CD4-positive, alpha-beta T cell (primary cell): Measurements from ENCODE around the gene POSTN. TPM values are rescaled to one million over a fixed set of nuclear protein-coding genes. Genes with fewer than 3 reads are reported as not detected.

ENCODE experiments used
- ATAC-seq: fragments of 200-7000 bp; cut with Tn5 transposase; one replicate; pipeline ENCODE4 v1.10.0; 2022; ENCODE audit warnings: mild to moderate bottlenecking; ENCODE audit not compliant: poor library complexity
- CTCF ChIA-PET: fragments of 350-600 bp; sonication (Branson Sonifier 250); formaldehyde crosslinking; loops from one replicate; lab custom pipeline; 2021; ENCODE audit warnings: antibody characterized with exemption, inconsistent platforms; lab: Charles Lee
- POLR2A ChIA-PET: fragments of 350-600 bp; sonication (Branson Sonifier 250); formaldehyde crosslinking; loops from one replicate; lab custom pipeline; 2021; ENCODE audit warnings: antibody characterized with exemption, inconsistent platforms; lab: Charles Lee
- DNase-seq, 14 experiments: peaks; one replicate each; pipeline ENCODE4 v3.0.0-alpha.2; 2013 to 2020; ENCODE audit warnings: mixed read lengths in 2 of 14
- H3K27ac ChIP-seq, 2 donors: one replicate each; pipeline versions ENCODE4 v1.5.1 to v1.7.0; 2013; ENCODE audit warnings: low read length in 2 of 2, low read depth in 1 of 2, mild to moderate bottlenecking in 1 of 2
- H3K27me3 ChIP-seq, 2 experiments: 1 replicate in 1 of 2; 2 replicates in 1 of 2; pipeline versions ENCODE4 v1.6.1 to v1.7.0; 2013; ENCODE audit warnings: low read length in 2 of 2, control low read depth in 1 of 2, mild to moderate bottlenecking in 1 of 2, moderate library complexity in 1 of 2; ENCODE audit not compliant: insufficient read depth in 2 of 2, control insufficient read depth in 1 of 2
- H3K36me3 ChIP-seq: one replicate; pipeline ENCODE4 v1.6.1; 2013; ENCODE audit warnings: low read length, control low read depth; ENCODE audit not compliant: insufficient read depth
- H3K4me1 ChIP-seq: one replicate; pipeline ENCODE4 v1.6.1; 2013; ENCODE audit warnings: low read length, control low read depth; ENCODE audit not compliant: insufficient read depth
- H3K4me3 ChIP-seq: one replicate; pipeline ENCODE4 v1.5.1; 2013; ENCODE audit warnings: mild to moderate bottlenecking, low read length, moderate library complexity
- H3K9me3 ChIP-seq, 2 experiments: 1 replicate in 1 of 2; 2 replicates in 1 of 2; pipeline versions ENCODE4 v1.6.1 to v1.7.0; 2013; ENCODE audit warnings: low read length in 2 of 2, mild to moderate bottlenecking in 2 of 2, control low read depth in 1 of 2, moderate library complexity in 1 of 2; ENCODE audit not compliant: control insufficient read depth in 1 of 2, insufficient read depth in 1 of 2
- H3K27ac Mint-ChIP-seq: one replicate; pipeline ENCODE4 v1.8.0; 2020; ENCODE audit warnings: mixed read lengths
- H3K27me3 Mint-ChIP-seq: one replicate; pipeline ENCODE4 v1.8.0; 2021; ENCODE audit warnings: mixed read lengths
- H3K36me3 Mint-ChIP-seq: one replicate; pipeline ENCODE4 v1.8.0; 2021; ENCODE audit warnings: low read depth, mixed read lengths
- H3K4me1 Mint-ChIP-seq: one replicate; pipeline ENCODE4 v1.8.0; 2021; ENCODE audit warnings: low read depth, mixed read lengths
- H3K4me3 Mint-ChIP-seq: one replicate; pipeline ENCODE4 v1.8.0; 2020; ENCODE audit warnings: mild to moderate bottlenecking, mixed read lengths
- H3K9me3 Mint-ChIP-seq: one replicate; pipeline ENCODE4 v1.8.0; 2020; ENCODE audit warnings: mixed read lengths
- intact Hi-C, 2 experiments: fragments of 100-400 bp; cut with DNase I in 1 of 2; cut with micrococcal nuclease in 1 of 2; formaldehyde crosslinking; loops; one replicate each; pipeline versions ENCODE4 v1.15.1 to v1.9.0; 2023 to 2025; cut with DNase I, micrococcal nuclease
- total RNA-seq, 174 experiments: library from RNA in 2 of 174; stranded (reverse) in 2 of 174; gene quantifications; one replicate each; pipeline ENCODE4 v1.2.3 and lab custom pipeline; 2021 to 2026
- TF ChIP-seq, protein P1 (sequence below): fragments of 200-600 bp; IDR thresholded peaks from one replicate; pipeline ENCODE4 v1.8.0; 2022; ENCODE audit warnings: antibody characterized with exemption, mild to moderate bottlenecking

The POSTN gene
- total RNA-seq, 2 experiments from 2014 or later: not detected

DNA sequence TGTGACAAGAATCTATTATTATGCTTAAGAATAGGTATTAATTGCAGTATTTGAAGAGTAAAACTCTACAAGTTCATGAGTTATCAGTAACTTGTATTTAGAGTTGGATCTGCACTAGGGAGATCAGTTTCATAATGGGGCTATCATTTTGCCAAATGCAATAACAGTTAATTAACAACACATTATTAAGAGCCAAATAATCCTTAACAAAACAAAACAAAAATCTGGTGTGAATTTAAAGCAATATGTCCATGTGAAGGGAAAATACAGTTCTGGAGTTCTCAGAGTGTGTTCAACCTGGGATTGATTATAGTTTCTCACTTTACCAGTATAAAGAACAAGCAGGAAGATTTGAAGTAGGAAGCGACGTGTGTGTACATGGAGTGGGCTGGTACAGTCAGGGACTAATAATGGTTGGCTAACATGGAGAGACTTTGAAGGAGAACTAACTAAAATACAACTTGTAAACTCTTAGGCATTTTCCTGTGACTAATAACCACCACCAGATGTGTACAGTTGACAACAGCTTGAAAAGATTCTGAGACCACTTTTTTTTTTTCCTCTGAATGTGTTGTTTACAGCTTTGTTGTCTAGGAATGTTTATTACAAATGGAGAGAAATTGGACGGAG lies 58.5 kb downstream of the POSTN start:
- Histone ChIP-seq H3K27me3 (no peaks in the 10 kb centered on the region), H3K4me1 (no peaks in the 10 kb centered on the region), H3K4me3 (no peak overlapping the region), H3K9me3 (peaks cover 0 to 2% of the 10 kb centered on the region in 2 experiments), H3K36me3 (no peaks in the 10 kb centered on the region), H3K27ac (no peak overlapping the region)
- no peak overlapping the region for H3K4me3 Mint-ChIP-seq
- TF ChIP-seq, protein P1, sequence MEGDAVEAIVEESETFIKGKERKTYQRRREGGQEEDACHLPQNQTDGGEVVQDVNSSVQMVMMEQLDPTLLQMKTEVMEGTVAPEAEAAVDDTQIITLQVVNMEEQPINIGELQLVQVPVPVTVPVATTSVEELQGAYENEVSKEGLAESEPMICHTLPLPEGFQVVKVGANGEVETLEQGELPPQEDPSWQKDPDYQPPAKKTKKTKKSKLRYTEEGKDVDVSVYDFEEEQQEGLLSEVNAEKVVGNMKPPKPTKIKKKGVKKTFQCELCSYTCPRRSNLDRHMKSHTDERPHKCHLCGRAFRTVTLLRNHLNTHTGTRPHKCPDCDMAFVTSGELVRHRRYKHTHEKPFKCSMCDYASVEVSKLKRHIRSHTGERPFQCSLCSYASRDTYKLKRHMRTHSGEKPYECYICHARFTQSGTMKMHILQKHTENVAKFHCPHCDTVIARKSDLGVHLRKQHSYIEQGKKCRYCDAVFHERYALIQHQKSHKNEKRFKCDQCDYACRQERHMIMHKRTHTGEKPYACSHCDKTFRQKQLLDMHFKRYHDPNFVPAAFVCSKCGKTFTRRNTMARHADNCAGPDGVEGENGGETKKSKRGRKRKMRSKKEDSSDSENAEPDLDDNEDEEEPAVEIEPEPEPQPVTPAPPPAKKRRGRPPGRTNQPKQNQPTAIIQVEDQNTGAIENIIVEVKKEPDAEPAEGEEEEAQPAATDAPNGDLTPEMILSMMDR: no peak
- ChIA-PET POLR2A (no interaction called here), CTCF (no interaction called here)
- no peaks in the 10 kb centered on the region for H3K4me1 Mint-ChIP-seq
- H3K27me3 Mint-ChIP-seq: no peaks in the 10 kb centered on the region
- DNase-seq: no peak
- intact Hi-C loops: no loop called here
- no peaks in the 10 kb centered on the region for H3K9me3 Mint-ChIP-seq
- H3K36me3 Mint-ChIP-seq: no peaks in the 10 kb centered on the region
- no peak for ATAC-seq
- no peak overlapping the region for H3K27ac Mint-ChIP-seq

DNA sequence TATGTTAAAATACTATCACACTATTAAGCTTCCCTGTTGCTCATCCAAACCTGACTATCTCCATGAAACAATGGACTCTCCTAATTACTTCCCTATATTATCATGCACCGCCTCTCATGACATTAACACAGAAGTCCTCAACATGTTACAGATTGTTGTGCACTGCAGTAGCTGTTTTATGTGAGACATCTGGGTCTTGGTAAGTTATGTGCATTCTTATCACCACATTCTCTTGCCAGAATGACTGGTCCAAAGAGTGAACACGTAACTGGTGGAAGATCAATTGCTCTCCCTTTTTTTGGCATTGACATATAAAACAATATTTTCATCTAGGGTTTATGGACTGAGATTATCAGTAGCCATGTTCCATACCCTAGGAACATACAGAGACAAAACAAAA lies 59.4 kb downstream of the POSTN start:
- ChIA-PET CTCF (no interaction called here), POLR2A (no interaction called here)
- H3K9me3 Mint-ChIP-seq: no peaks in the 10 kb centered on the region
- Histone ChIP-seq H3K4me3 (no peak overlapping the region), H3K4me1 (no peaks in the 10 kb centered on the region), H3K27ac (no peak overlapping the region), H3K9me3 (peaks cover 0 to 3% of the 10 kb centered on the region in 2 experiments), H3K36me3 (no peaks in the 10 kb centered on the region), H3K27me3 (no peaks in the 10 kb centered on the region)
- no peaks in the 10 kb centered on the region for H3K27me3 Mint-ChIP-seq
- H3K36me3 Mint-ChIP-seq: no peaks in the 10 kb centered on the region
- TF ChIP-seq, protein P1: no peak
- H3K4me3 Mint-ChIP-seq: no peak overlapping the region
- DNase-seq: no peak
- no peaks in the 10 kb centered on the region for H3K4me1 Mint-ChIP-seq
- H3K27ac Mint-ChIP-seq: no peak overlapping the region
- intact Hi-C loops: no loop called here
- no peak for ATAC-seq

DNA sequence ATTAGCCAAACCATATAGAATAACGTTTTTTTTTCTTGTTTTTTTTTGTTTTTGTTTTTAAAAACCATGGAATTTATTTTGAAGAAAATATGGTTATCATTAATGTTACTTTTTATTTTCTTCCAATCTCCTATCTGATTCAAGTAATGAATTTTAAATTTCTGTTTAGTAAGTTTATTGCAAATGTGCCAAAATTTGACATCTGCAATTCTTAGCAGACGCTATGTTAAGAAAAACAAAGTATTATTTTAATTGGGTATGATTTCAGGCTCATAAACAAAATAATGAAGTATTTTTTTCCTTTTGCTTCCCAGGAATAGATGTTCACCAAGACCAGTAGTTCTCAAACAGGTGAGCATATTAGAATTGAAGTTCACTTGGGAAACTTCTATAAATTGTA lies 63.1 kb downstream of the POSTN start:
- Histone ChIP-seq H3K4me3 (no peak overlapping the region), H3K4me1 (no peaks in the 10 kb centered on the region), H3K27me3 (no peaks in the 10 kb centered on the region), H3K36me3 (no peaks in the 10 kb centered on the region), H3K27ac (no peak overlapping the region), H3K9me3 (peaks cover 0 to 3% of the 10 kb centered on the region in 2 experiments)
- H3K9me3 Mint-ChIP-seq: peaks cover 6% of the 10 kb centered on the region
- no peak for ATAC-seq
- no peaks in the 10 kb centered on the region for H3K36me3 Mint-ChIP-seq
- intact Hi-C loops: no loop called here
- CTCF ChIA-PET: no interaction called here
- no peak for DNase-seq
- H3K27ac Mint-ChIP-seq: no peak overlapping the region
- TF ChIP-seq, protein P1: no peak
- H3K27me3 Mint-ChIP-seq: no peaks in the 10 kb centered on the region
- no peaks in the 10 kb centered on the region for H3K4me1 Mint-ChIP-seq
- no peak overlapping the region for H3K4me3 Mint-ChIP-seq
- POLR2A ChIA-PET: no interaction called here
